ENCODE measurements around the gene CDC40. TPM values are rescaled to one million over a fixed set of nuclear protein-coding genes. Genes with fewer than 3 reads are reported as not detected.

The CDC40 gene
- total RNA-seq, 1 experiment from 2014 or later, result 37.0 TPM

DNA sequence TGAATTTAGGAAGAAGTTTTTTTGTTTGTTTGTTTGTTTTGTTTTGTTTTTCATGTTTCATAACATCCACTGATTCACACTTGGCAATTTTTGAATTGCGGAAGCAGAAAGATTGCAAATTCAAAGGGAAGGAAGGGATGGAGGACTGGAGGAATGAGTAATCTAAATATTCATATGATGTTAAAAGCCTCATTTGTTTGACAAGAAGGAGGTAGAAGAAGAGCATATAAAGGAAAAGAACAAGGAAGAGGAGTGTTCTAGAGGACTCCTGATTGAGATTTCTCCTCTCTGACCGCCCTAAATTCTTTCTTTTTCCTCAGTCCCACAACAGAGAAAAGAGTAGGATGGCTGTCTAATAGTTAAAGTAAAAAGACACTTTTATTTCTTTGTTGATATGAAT lies 89.4 kb downstream of the CDC40 start:
- no TSS peak for BruUV-seq (replicated peaks)
- ATAC-seq, result no peak
- Histone ChIP-seq H3K27me3 (ENCODE audit: control insufficient read depth, insufficient read depth, low read length) (peaks cover 13% of the 10 kb centered on the region), H3K36me3 (ENCODE audit: control insufficient read depth, insufficient read depth, low read length) (no peaks in the 10 kb centered on the region), H3K4me3 (ENCODE audit: low read depth in 2 of 2, low read length in 2 of 2) (no peak overlapping the region), H3K27ac (ENCODE audit: low read length) (no peak overlapping the region), H3K9me3 (ENCODE audit: control insufficient read depth, insufficient read depth, low read depth, low read length) (no peaks in the 10 kb centered on the region), H3K4me1 (ENCODE audit: control insufficient read depth, insufficient read depth, low read length) (no peaks in the 10 kb centered on the region)
- ChIA-PET POLR2A (no interaction called here), CTCF (no interaction called here)
- intact Hi-C loops (cut with micrococcal nuclease; ENCODE audit: unreplicated experiment) (no loop called here), in situ Hi-C loops (cut with HindIII; ENCODE audit: low pct_unique_long_range_greater_than_20kb, low sequenced_read_pairs) (no loop called here)
- no peak for TF ChIP-seq TCF7L2 (IDR thresholded peaks at IDR 0.05; ENCODE audit: low read depth, low read length)
- TF ChIP-seq POLR2AphosphoS5 (IDR thresholded peaks at IDR 0.05; ENCODE audit: low read depth, low read length), result no peak
- no peak for TF ChIP-seq CTCF (IDR thresholded peaks at IDR 0.05)
- TF ChIP-seq REST (IDR thresholded peaks at IDR 0.05; ENCODE audit: insufficient read depth in 1 of 2, low read depth in 2 of 2, low read length in 1 of 2), result no peak
- no peak for TF ChIP-seq SIN3A (IDR thresholded peaks at IDR 0.05; ENCODE audit: borderline replicate concordance, insufficient read depth, low read depth, low read length)
- DNase-seq (ENCODE audit: low read depth, low spot score), result no peak

GRCh38 chr6:110270165-110270564 lies 89.9 kb downstream of the CDC40 start:
- no peak for ATAC-seq
- no peaks in the 10 kb centered on the region for H3K36me3 ChIP-seq (ENCODE audit: control insufficient read depth, insufficient read depth, low read length)
- TF ChIP-seq CTCF (IDR thresholded peaks at IDR 0.05) (no peak), SIN3A (IDR thresholded peaks at IDR 0.05; ENCODE audit: borderline replicate concordance, insufficient read depth, low read depth, low read length) (no peak), TCF7L2 (IDR thresholded peaks at IDR 0.05; ENCODE audit: low read depth, low read length) (no peak), REST (IDR thresholded peaks at IDR 0.05; ENCODE audit: insufficient read depth in 1 of 2, low read depth in 2 of 2, low read length in 1 of 2) (no peak), POLR2AphosphoS5 (IDR thresholded peaks at IDR 0.05; ENCODE audit: low read depth, low read length) (no peak)
- CTCF ChIA-PET, result no interaction called here
- H3K4me1 ChIP-seq (ENCODE audit: control insufficient read depth, insufficient read depth, low read length), result no peaks in the 10 kb centered on the region
- no peaks in the 10 kb centered on the region for H3K9me3 ChIP-seq (ENCODE audit: control insufficient read depth, insufficient read depth, low read depth, low read length)
- H3K4me3 ChIP-seq (ENCODE audit: low read depth in 2 of 2, low read length in 2 of 2), result no peak overlapping the region
- in situ Hi-C loops (cut with HindIII; ENCODE audit: low pct_unique_long_range_greater_than_20kb, low sequenced_read_pairs), result no loop called here
- intact Hi-C loops (cut with micrococcal nuclease; ENCODE audit: unreplicated experiment), result no loop called here
- no peak for DNase-seq (ENCODE audit: low read depth, low spot score)
- BruUV-seq (replicated peaks), result no TSS peak
- POLR2A ChIA-PET, result interaction anchor here (0.6 kb wide), 1 partner anchor 121 kb away, joined by 8 read pairs; no protein-coding TSS in a partner anchor
- no peak overlapping the region for H3K27ac ChIP-seq (ENCODE audit: low read length)
- peaks cover 11% of the 10 kb centered on the region for H3K27me3 ChIP-seq (ENCODE audit: control insufficient read depth, insufficient read depth, low read length)
